ENCODE measurements around the gene CLK1. TPM values are rescaled to one million over a fixed set of nuclear protein-coding genes. Genes with fewer than 3 reads are reported as not detected.

CLK1 gene
- total RNA-seq, 1 experiment from 2014 or later: 46.8 TPM

- Histone ChIP-seq H4K8ac (replicated peaks; ENCODE audit: insufficient read length, low read depth, low read length) (no peak overlapping the region), H2BK5ac (ENCODE audit: insufficient read length, low read length) (no peak overlapping the region), H3K27ac (ENCODE audit: insufficient read length, low read depth, low read length) (no peak overlapping the region), H3K56ac (ENCODE audit: insufficient read length, low read depth, low read length) (no peak overlapping the region), H2BK15ac (ENCODE audit: low read depth, low read length) (no peak overlapping the region), H4K91ac (ENCODE audit: insufficient read length, low read depth, low read length) (no peak overlapping the region), H3K23me2 (ENCODE audit: insufficient read length, low read depth, low read length, poor library complexity, severe bottlenecking) (no peaks in the 10 kb centered on the region), H3K4me2 (ENCODE audit: insufficient read depth, insufficient read length, low read length) (no peak overlapping the region), H3K18ac (ENCODE audit: insufficient read length, low read depth, low read length) (no peak overlapping the region), H3K4ac (ENCODE audit: low read depth, low read length) (no peak overlapping the region), H4K20me1 (ENCODE audit: control insufficient read depth, insufficient read depth, insufficient read length) (no peaks in the 10 kb centered on the region), H3K79me1 (ENCODE audit: insufficient read depth, low read depth, low read length, poor library complexity, severe bottlenecking) (no peaks in the 10 kb centered on the region), H2BK12ac (ENCODE audit: insufficient read length, low read depth, low read length) (no peak overlapping the region), H2AFZ (ENCODE audit: low read length) (no peak overlapping the region), H2BK120ac (ENCODE audit: low read depth, low read length, poor library complexity, severe bottlenecking) (no peak overlapping the region), H3K79me2 (ENCODE audit: insufficient read depth, low read length) (no peaks in the 10 kb centered on the region), H2BK20ac (ENCODE audit: low read depth, low read length, poor library complexity, severe bottlenecking) (no peak overlapping the region), H4K5ac (ENCODE audit: insufficient read length, low read depth, low read length) (no peak overlapping the region), H3T11ph (ENCODE audit: low read length) (no peak overlapping the region), H3K14ac (ENCODE audit: insufficient read depth, low read length) (no peak overlapping the region), H2AK5ac (ENCODE audit: insufficient read length, low read length) (no peak overlapping the region), H3K27me3 (ENCODE audit: insufficient read depth, low read length) (no peaks in the 10 kb centered on the region), H3K9me3 (ENCODE audit: control insufficient read depth, low read depth, low read length) (peaks cover 6% of the 10 kb centered on the region), H3K4me1 (ENCODE audit: insufficient read depth, low read length) (no peaks in the 10 kb centered on the region; the same call in 1 of the 2 replicates), H3K23ac (ENCODE audit: insufficient read length, low read depth, low read length) (no peak overlapping the region), H3K9ac (ENCODE audit: extremely low read depth, insufficient read length, low read length) (no peak overlapping the region)
- no peak overlapping the region for H3K27ac Mint-ChIP-seq
- no peak for TF ChIP-seq CTCF (conservative IDR thresholded peaks at IDR 0.05)
- H3K4me3 Mint-ChIP-seq: no peak overlapping the region
- no CpG with 5 or more reads among the region's 3 CpGs for WGBS (ENCODE audit: extremely low coverage, insufficient read length, low lambda C conversion rate)
- no peak for DNase-seq
- H3K4me1 Mint-ChIP-seq: peaks cover 4 to 8% of the 10 kb centered on the region in 2 experiments; a peak in 2 of 4 replicates
- H3K27me3 Mint-ChIP-seq (ENCODE audit: low read depth): no peaks in the 10 kb centered on the region; the same call in 1 of the 2 replicates
- peaks cover 0 to 4% (median 4%) of the 10 kb centered on the region in 3 experiments; a peak in 3 of 7 replicates for H3K36me3 Mint-ChIP-seq (ENCODE audit: insufficient read depth in 1 of 3, low read depth in 3 of 3)
- H3K9me3 Mint-ChIP-seq: peaks cover 12 to 17% of the 10 kb centered on the region in 2 experiments
Measured at GRCh38 chr2:200839513-200839912, 24.9 kb downstream of the CLK1 start.

All from H9 (cell line).